Airway epithelial cell (primary cell): ENCODE data around the gene CCDC157. TPM values are rescaled to one million over a fixed set of nuclear protein-coding genes. Genes with fewer than 3 reads are reported as not detected.

Source experiments
- total RNA-seq: library from RNA; depleted of rRNA; stranded (reverse); fragments of >200 nt; gene quantifications from 2 replicates; pipeline ENCODE4 v1.2.3, GENCODE V29; 2015

The CCDC157 gene
- total RNA-seq: 2.4 and 2.9 TPM in 2 replicates

GRCh38 chr22:30356449-30357235 is at the start of gene CCDC157, which contains the start of gene SF3A1:
Gene CCDC157 (plus strand): TSS chr22:30357007. CDS start chr22:30366001, 8,994 bp downstream.
Gene SF3A1 (minus strand): TSS chr22:30356894. CDS start chr22:30356792, 102 bp downstream.

GRCh38 chr22:30326706-30327362 is 30.0 kb upstream of the CCDC157 start, which contains the start of gene TBC1D10A:
Gene TBC1D10A (minus strand): TSS chr22:30326941. CDS start chr22:30326881, 60 bp downstream.

GRCh38 chr22:30386960-30387827 is 30.4 kb downstream of the CCDC157 start, which contains the start of gene RNF215:
Gene RNF215 (minus strand): TSS chr22:30387411. CDS start chr22:30387313, 98 bp downstream.

GRCh38 chr22:30396871-30397655 is 40.3 kb downstream of the CCDC157 start, which contains the start of gene SEC14L2:
Gene SEC14L2 (plus strand): TSS chr22:30397018. CDS start chr22:30397117, 99 bp downstream.

GRCh38 chr22:30425616-30426387 is 69.0 kb downstream of the CCDC157 start, which contains the start of gene MTFP1:
Gene MTFP1 (plus strand): TSS chr22:30425768. CDS start chr22:30425880, 112 bp downstream.

Other genes with a start within 250 kb of the CCDC157 start
- gene LIF, start 110.2 kb upstream of the CCDC157 start, total RNA-seq: 1.3 and 2.5 TPM in 2 replicates
- not detected in 2 replicates for gene OSM, start 90.2 kb upstream of the CCDC157 start, total RNA-seq
- 24.9 and 32.7 TPM in 2 replicates for gene CASTOR1, start 67.5 kb upstream of the CCDC157 start, total RNA-seq
- gene TBC1D10A, start 30.1 kb upstream of the CCDC157 start, total RNA-seq: 31.9 and 32.6 TPM in 2 replicates
- gene SF3A1, start 113 bp upstream of the CCDC157 start, total RNA-seq: 32.5 and 47.7 TPM in 2 replicates
- 10.5 and 16.7 TPM in 2 replicates for gene RNF215, start 30.4 kb downstream of the CCDC157 start, total RNA-seq
- 28.9 and 61.4 TPM in 2 replicates for gene SEC14L2, start 40.0 kb downstream of the CCDC157 start, total RNA-seq
- 61.4 and 66.2 TPM in 2 replicates for gene MTFP1, start 68.8 kb downstream of the CCDC157 start, total RNA-seq
- not detected in 2 replicates for gene SEC14L3, start 115.0 kb downstream of the CCDC157 start, total RNA-seq
- gene SEC14L4, start 148.7 kb downstream of the CCDC157 start, total RNA-seq: not detected in 2 replicates
- not detected in 2 replicates for gene SEC14L6, start 189.7 kb downstream of the CCDC157 start, total RNA-seq
- gene GAL3ST1, start 217.7 kb downstream of the CCDC157 start, total RNA-seq: not detected in 2 replicates
- gene PES1, start 234.9 kb downstream of the CCDC157 start, total RNA-seq: 89.2 and 92.4 TPM in 2 replicates